ENCODE results near the gene MLXIP.

The MLXIP gene

GRCh38 chr12:122182887-122183587, 104.5 kb downstream of the MLXIP start, which contains the start of gene LRRC43:
Gene LRRC43, plus strand, starts transcription at chr12:122183123. Its CDS starts 22 bp downstream, at chr12:122183145.
- H3K4me3 ChIP-seq (ENCODE audit: low read length) = peak within 1 kb of the TSS; percentile 53
- DNase-seq (ENCODE audit: low read depth) = peak; percentile 27
- TF ChIP-seq, protein P1, sequence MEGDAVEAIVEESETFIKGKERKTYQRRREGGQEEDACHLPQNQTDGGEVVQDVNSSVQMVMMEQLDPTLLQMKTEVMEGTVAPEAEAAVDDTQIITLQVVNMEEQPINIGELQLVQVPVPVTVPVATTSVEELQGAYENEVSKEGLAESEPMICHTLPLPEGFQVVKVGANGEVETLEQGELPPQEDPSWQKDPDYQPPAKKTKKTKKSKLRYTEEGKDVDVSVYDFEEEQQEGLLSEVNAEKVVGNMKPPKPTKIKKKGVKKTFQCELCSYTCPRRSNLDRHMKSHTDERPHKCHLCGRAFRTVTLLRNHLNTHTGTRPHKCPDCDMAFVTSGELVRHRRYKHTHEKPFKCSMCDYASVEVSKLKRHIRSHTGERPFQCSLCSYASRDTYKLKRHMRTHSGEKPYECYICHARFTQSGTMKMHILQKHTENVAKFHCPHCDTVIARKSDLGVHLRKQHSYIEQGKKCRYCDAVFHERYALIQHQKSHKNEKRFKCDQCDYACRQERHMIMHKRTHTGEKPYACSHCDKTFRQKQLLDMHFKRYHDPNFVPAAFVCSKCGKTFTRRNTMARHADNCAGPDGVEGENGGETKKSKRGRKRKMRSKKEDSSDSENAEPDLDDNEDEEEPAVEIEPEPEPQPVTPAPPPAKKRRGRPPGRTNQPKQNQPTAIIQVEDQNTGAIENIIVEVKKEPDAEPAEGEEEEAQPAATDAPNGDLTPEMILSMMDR (conservative IDR thresholded peaks at IDR 0.05; ENCODE audit: low read length) = no peak

DNA sequence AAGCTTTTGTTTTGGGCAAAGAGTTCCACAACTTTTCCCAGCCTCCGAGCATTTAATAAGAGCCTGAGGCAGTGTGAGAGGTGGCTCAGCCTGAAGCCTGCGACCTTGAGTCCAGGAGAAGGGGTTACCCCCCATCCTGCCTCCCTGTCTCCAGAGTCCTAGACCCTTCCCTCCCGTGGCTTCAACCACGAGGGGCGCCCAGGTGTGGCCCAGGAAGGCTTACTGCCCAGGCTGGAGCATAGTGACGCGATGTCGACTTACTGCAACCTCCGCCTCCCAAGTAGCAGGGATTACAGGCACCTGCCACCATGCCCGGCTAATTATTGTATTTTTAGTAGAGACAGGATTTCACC, 105.0 kb downstream of the MLXIP start:
- H3K4me3 ChIP-seq (ENCODE audit: low read length) = peak overlapping the region; percentile 53
- TF ChIP-seq, protein P1 (conservative IDR thresholded peaks at IDR 0.05; ENCODE audit: low read length) = no peak
- no peak for DNase-seq (ENCODE audit: low read depth)

GRCh38 chr12:122184517-122184916, 106.0 kb downstream of the MLXIP start:
- TF ChIP-seq, protein P1 (conservative IDR thresholded peaks at IDR 0.05; ENCODE audit: low read length) = no peak
- no peak overlapping the region for H3K4me3 ChIP-seq (ENCODE audit: low read length)
- no peak for DNase-seq (ENCODE audit: low read depth)

DNA sequence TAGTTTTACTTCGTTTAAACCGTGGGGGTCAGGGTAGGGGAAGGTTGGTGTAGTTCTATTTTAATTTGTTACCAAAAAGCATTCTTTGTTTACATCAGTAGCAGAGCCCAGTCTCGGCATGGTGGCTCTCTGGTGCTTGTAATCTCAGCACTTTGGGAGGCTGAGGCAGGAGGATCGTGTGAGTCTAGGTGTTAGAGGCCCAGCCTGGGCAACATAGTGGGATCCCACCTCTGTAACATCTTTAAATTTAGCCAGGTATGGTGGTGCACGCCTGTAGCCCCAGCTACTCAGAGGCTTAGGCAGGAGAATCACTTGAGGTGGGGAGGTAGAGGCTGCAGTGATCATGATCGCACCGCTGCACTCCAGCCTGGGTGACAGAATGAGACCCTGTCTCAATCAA, 106.5 kb downstream of the MLXIP start:
- no peak overlapping the region for H3K4me3 ChIP-seq (ENCODE audit: low read length)
- DNase-seq (ENCODE audit: low read depth) = no peak
- TF ChIP-seq, protein P1 (conservative IDR thresholded peaks at IDR 0.05; ENCODE audit: low read length) = no peak

DNA sequence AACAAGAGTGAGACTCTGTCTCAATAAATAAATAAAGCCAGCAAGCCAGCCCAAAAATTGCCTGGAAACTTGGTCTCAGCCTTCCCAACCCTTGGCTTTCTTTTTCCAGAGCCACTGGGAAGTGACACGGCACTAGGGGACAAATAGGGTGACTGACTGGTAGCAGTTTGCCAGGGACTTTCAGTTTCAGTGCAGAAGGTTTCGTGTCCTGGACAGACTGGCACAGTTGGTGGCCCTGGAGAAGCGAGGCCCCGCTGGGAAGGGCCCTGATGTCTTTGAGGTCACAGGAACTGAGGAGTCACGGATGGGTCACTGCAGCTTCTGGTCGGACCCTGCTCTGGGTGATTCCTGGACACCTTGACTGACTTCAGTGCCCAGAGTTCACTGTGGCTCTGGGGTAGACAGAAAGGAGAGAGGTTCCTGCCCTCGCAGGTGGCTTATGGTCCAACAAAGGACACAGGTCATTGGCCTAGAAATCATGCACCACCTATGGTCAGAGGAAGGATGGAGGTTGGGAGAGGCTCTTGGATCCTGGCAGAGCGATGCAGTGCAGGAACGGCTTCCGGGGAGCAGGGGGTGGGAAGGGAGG, 107.0 kb downstream of the MLXIP start:
- TF ChIP-seq, protein P1 (conservative IDR thresholded peaks at IDR 0.05; ENCODE audit: low read length) = no peak
- no peak overlapping the region for H3K4me3 ChIP-seq (ENCODE audit: low read length)
- DNase-seq (ENCODE audit: low read depth) = no peak

- TF ChIP-seq, protein P1 (conservative IDR thresholded peaks at IDR 0.05; ENCODE audit: low read length) = no peak
- no peak overlapping the region for H3K4me3 ChIP-seq (ENCODE audit: low read length)
- DNase-seq (ENCODE audit: low read depth) = no peak
Observed at GRCh38 chr12:122187466-122187865, 108.9 kb downstream of the MLXIP start.

All from AG10803 (cell line).